GM19193 (cell line): ENCODE data around the gene TMEM141.
"Not testable (repeated sequence)": the region's sequence is repeated elsewhere in the genome, so short reads cannot be mapped to it uniquely, and the experiment has no call there.

Source experiments
- POLR2A ChIP-seq: IDR thresholded peaks from 4 replicates; pipeline ENCODE4 v1.6.1; 2011; ENCODE audit not compliant: insufficient read depth, insufficient read length; ENCODE audit errors: extremely low read depth

The TMEM141 gene

DNA sequence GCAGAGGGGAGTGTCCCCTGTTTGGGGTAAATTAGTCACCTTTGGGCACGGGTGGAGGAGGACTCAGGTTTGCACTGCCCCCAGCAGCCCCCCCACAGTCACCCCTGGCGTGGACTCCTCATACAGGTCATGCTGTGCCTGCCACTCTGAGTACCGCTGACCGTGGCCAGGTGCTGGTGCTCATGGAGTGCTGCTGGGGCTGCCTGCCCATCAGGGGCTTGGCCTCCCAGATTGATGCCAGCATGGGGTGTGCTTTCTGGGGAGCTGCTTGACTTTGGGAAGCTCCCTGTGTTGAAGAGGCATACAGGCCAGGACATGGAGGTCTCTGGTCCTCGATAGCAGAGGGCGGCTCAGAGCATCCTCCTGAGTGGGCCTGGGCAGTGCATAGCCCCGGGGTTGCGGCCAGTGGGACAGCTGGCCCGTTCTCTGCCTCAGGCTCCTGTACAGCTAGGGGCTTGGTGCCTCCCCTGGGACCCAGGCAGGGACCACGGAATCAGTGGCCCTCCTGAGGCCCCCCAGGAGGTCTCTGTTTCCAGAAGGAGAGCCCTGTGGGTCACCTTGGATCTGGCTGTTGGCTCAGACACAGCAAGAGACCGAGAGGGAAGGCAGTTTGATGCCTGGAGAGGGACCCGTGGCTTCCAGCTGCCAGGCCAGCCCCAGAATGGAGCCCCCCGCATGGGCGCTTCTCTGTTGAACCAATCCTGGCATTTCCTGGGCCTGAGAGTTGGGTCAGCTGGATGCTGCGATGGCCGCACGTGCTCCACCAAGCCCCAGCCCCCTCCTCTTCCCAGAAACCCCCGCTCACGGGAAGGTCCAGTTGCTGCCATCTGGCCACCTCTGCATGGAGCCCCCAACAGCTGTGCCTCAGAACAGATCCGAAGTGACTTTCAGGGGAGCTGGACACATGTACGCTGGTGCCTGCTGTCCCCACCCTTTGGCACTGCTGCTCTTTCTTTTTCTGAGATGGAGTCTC, 45.1 kb downstream of the TMEM141 start:
- TF ChIP-seq POLR2A = no peak

- TF ChIP-seq POLR2A = no peak
Observed at GRCh38 chr9:136837146-136837855, 46.2 kb downstream of the TMEM141 start.

DNA sequence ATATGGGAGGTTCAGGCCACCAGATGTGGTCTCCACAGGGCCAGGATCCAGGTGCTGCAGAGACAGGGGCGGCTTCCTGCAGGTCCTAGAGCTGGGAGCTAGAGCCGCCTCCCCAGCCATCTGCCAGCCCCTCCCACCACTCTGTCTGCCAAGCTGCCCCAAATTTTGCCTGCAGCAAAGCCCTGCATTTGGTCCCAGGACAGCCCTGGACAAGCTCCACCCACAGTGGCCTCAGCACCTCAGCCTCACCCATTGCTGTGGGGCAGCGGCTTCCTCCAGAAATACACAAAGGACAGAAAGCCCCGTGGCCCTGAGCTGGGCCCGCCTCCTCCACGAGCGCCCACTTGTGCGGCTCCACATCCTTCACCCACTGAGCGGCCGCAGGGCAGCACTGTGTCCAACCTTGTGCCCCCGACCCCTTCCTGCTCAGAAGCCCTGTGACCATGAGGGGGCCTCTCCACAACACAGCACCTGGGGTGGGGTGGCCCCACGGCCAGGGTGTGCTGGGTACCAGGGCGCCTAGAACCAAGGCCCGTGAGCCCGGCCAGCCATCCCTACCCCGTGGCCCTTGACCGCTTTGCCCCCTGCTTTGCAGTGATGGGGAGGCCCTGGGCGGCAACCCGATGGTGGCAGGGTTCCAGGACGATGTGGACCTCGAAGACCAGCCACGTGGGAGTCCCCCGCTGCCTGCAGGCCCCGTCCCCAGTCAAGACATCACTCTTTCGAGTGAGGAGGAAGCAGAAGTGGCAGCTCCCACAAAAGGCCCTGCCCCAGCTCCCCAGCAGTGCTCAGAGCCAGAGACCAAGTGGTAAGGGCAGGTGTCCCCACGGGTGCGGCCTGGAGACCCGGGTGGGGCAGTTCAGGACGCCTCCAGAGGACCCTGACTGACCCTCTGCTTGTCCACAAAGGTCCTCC, 47.4 kb downstream of the TMEM141 start:
- TF ChIP-seq POLR2A = no peak

DNA sequence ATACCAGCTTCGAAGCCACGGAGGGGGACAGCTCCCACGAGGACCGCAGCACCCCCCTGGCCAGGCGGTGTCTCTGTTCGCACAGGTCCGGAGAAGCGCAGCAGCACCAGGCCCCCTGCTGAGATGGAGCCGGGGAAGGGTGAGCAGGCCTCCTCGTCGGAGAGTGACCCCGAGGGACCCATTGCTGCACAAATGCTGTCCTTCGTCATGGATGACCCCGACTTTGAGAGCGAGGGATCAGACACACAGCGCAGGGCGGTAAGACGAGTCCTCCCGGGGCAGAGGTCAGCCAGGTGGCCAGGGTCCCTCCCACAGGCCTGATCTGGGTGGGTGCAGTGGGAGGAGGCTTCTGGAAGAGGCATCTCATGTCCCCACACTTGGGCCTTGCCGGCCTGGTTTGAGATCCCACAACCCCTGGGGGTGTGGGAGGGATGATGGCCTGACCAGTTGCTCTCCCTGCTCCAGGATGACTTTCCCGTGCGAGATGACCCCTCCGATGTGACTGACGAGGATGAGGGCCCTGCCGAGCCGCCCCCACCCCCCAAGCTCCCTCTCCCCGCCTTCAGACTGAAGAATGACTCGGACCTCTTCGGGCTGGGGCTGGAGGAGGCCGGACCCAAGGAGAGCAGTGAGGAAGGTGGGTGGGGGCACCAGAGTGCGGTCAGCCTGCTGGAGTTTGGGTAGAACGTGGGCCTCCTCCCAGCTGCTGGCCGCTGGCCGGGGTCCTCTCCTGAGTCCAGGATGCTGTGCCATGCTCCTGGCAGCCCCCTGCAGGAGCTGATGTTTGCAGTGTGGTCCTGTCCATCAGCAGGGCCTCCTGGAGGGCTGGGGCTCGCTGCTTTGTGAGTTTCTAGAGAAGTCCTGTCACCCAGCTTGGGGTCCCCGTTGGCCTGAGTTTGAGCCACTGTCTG, 48.3 kb downstream of the TMEM141 start:
- no peak for TF ChIP-seq POLR2A

DNA sequence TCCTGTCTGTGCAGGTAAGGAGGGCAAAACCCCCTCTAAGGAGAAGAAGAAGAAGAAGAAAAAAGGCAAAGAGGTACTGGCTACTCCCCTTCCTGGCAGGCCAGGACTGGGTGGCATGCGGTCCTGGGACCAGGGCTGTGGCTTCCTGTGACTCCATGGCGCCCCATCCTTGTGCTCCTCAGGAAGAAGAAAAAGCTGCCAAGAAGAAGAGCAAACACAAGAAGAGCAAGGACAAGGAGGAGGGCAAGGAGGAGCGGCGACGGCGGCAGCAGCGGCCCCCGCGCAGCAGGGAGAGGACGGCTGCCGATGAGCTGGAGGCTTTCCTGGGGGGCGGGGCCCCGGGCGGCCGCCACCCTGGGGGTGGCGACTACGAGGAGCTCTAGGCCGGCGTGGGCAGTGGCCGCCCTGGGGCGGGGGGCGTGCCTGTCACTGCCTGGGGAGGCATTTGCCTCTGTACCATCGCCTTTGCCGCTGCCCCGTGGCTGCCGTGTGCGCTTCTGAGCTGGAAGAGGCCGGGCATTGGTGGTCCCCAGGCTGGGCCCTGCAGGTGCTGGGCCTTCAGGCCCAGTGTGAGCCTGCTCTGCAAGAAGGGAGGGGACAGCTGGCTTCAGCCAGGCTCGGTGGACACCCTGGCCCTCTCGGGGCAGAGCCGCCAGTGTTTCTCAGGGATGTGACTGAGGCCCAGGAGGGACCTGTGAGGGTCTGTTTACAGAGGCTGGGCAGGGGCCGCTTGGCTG, 49.2 kb downstream of the TMEM141 start:
- TF ChIP-seq POLR2A = no peak

- no peak for TF ChIP-seq POLR2A
Observed at GRCh38 chr9:136840877-136841645, 49.9 kb downstream of the TMEM141 start.

- TF ChIP-seq POLR2A = not testable (repeated sequence)
Observed at GRCh38 chr9:136842380-136842948, 51.3 kb downstream of the TMEM141 start, which contains the start of gene AJM1. Gene AJM1, plus strand, starts transcription at chr9:136842478. Its CDS starts 1,937 bp downstream, at chr9:136844415.
